ENCODE measurements around the gene BRAF. TPM values are rescaled to one million over a fixed set of nuclear protein-coding genes. Genes with fewer than 3 reads are reported as not detected.
"Not testable (repeated sequence)": the region's sequence is repeated elsewhere in the genome, so short reads cannot be mapped to it uniquely, and the experiment has no call there.

BRAF gene
- total RNA-seq, 1 donor from 2014 or later: 13.0 TPM

DNA sequence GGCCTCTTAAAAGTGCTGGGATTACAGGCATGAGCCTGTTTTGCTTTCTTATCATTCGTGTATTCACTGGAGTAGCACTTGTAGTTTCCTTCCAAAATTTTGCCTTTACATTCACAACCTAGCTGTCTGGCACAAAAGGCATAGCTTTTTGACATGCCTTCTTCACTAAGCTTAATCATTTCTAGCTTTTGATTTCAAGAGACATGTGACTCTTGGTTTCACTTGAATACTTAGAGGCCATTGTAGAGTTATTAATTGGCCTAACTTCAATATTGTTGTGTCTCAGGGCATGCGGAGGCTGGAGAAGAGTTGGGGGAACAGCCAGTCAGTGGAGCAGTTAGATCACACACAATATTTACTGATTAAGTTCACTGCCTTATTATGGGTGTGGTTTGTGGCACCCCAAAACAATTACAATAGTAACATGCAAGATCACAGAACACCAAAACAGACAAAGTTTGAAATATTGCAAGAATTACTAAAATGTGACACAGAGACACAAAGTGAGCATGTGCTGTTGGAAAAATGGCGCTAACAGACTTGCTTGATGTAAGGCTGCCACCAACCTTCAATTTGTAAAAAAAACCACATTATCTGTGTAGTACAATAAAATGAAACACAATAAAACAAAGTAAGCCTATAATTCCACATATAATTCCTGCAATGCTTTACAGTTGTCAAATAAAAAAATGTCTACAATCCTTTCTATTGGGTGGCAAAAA lies 43.1 kb downstream of the BRAF start:
- no peak for DNase-seq (ENCODE audit: low read depth in 2 of 2)

DNA sequence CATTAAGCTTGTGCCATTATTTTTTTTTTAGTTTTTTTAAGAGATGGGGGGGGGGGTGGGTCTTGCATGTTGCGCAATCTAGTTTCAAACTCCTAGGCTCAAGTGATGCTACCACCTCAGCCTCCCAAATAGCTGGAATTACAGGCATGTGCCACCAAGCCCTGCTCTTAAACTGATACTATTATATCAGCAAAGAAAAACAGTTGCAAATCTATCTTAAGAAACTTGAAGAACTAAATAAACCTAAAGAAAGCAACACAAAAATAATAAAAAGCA lies 47.5 kb downstream of the BRAF start:
- no peak for DNase-seq (ENCODE audit: low read depth in 2 of 2)

DNA sequence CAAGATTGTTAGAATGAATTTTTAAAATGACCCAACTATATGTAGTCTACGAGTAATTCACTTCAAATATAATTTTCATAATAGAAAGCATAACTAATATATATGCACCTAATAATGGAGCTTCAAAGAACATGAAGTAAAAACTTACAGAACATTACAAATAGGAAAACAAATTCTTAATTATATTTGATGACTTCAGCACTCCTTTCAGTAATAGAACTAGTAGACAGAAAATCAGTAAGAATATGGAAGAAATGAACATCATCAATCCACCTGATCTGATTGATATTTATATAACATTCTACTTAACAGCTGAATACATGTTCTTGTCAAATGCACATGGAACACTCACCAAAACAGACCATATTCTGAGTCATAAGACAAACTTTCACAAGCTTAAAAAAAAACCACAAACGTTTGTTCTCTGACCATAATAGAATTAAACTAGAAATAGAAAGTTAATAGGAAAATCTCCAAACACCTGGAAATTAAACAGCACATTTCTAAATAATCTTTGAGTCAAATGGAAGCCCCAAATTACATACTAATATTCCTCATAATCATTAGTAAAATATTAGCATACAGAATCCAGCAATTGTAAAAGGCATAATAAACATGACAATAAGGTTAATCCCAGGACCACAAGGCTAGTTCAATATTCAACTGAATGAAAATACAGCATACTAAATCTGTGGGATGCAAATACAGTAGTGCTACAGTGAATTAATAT lies 48.0 kb downstream of the BRAF start:
- peak; percentile 6 to 72 for DNase-seq (ENCODE audit: low read depth in 2 of 2)

DNA sequence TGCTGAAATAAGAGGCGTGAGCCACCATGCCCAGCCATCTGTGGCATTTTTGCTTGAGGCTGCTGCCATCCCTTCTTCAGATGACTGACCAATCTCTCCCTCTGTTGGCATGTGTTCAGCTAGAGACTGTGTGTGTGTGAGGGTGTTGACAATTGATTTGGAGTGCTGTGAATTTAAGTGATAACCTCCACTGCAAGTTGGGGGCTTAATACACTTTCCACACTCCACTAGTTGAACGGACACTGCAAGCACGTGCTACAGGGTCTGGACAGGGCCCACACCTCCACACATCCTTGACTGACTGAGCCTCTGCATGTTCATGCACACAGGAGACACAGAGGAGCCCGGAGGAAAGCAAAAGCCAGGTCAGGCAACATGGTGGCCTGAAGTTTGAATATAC lies 51.3 kb downstream of the BRAF start:
- DNase-seq (ENCODE audit: low read depth in 2 of 2): no peak

DNA sequence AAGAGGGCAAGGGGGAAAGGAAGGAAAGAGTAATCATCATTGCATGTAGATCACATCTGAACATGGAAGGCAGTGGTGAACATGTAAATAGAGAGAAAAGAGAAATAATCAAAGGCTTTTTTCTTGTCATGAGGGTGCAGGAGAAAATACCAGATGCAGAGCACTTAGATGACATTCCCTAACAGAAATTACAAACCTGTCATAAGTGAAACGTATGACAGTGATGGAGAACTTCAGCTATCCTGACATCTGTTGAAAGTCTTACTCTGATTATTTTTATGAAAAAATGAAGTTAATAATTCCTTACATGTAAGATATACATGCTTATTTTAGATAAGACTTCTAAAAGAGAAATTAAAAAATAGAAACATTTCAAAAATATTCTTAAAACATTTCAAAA lies 54.7 kb downstream of the BRAF start:
- no peak for DNase-seq (ENCODE audit: low read depth in 2 of 2)

DNA sequence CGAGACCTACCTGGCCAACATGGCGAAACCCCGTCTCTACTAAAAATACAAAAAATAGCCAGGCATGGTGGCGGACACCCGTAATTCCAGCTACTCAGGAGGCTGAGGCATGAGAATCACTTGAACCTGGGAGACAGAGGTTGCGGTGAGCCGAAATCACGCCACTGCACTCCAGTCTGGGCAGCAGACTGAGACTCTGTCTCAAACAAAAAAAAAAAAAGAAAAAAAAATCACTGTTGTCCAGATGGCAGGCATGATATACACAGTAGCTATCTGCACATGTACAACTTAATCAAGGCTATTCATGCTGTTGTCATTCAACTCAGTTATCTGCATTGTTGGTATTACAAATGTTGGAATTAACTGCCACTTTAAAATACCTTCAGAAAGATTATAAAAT lies 55.3 kb downstream of the BRAF start:
- no peak for DNase-seq (ENCODE audit: low read depth in 2 of 2)

DNA sequence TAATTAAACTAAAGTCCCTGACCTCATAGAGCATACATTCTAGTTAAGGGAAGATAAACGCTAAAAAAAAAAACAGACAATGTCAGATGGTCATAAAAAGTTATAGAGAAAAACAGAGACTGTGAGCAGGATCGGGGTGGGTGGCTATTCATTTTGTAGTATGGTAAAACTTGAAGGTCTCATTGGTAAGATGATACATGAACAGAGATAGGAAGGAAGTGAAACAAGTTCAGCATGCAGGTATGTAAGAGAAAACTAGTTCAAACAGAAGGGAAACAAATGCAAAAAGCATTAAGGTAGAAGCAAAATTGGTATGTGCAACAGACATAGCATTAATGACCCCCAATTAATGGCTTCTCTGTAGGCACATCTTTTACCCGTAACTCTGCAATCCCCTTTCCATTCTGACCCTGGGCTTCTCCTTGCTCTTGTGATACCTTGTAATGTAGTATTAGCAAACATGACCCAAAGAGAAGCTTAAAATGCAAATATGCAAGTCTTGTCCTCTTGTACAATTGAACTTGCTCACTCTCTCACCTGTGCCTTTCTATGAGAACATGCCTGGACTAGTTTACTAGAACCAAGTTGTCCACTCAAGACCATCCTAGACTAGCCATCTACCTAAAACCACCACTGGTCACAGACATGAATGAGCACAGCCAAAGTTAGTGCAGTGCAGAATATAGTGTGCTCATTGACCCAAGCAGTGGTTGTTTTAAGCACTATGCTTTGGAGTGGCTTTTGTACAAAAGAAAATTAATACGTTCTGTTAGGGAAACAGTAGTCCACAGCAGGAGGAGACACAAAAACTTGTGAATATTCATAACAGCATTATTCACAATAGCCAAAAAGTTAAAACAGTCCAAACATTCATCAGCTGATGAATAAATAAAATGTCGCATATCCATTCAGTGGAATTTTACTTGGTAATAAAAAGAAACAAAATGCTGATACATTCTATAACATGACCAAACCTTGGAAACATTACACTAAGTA lies 57.0 kb downstream of the BRAF start:
- no peak for DNase-seq (ENCODE audit: low read depth in 2 of 2)

DNA sequence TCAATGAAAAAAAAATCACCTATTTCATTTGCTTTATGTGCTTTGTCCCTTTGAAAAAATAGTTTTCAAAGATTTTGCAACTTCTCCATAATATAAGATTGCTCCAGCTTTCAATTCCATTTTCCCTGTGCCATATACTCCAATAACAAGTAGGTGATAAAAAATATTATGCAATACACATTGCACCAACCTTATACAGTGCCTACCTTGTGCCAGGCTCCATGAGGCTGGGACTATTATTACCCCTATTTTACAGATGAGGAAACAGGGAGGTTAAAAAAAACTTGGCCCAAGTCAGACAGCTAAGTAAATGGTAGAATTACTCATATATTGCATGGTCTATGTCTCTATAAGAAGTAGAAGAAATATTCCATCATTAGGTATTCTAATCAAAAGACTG lies 57.8 kb downstream of the BRAF start:
- no peak for DNase-seq (ENCODE audit: low read depth in 2 of 2)

DNA sequence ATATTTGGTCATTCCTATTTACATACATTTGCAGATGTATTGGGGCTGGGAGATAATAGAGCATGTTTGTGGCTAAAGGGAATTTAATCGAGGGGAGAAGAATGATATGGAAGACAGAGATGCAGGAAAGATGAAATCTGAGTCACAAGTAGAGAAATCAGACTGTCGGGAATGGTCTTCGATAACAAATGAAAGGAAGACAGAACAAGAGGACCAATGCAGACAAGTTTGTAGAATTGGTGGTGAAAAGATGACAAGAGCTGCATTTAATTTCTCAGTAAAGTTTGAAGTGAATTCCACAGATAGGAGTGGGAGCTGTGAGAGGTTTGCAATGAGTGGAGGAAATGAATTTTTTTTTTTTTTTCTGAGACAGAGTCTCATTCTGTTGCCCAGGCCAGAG lies 60.0 kb downstream of the BRAF start:
- no peak for DNase-seq (ENCODE audit: low read depth in 2 of 2)

DNA sequence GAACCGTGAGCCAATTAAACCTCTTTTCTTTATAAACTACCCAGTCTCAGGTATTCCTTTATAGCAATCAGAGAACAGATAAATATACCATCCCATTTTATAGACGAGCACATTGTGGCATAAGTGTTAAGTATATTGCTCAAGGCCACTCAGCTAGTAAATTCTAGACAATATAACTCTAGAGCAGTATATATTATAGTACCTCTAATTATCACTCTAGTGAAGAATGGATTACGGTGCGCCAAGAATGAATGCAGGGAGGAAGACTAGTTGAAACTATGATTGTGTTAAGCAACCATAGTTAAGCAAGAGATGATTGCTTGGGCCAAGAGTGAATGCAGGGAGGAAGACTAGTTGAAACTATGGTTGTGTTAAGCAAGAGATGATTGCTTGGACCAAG lies 60.9 kb downstream of the BRAF start:
- no peak for DNase-seq (ENCODE audit: low read depth in 2 of 2)

DNA sequence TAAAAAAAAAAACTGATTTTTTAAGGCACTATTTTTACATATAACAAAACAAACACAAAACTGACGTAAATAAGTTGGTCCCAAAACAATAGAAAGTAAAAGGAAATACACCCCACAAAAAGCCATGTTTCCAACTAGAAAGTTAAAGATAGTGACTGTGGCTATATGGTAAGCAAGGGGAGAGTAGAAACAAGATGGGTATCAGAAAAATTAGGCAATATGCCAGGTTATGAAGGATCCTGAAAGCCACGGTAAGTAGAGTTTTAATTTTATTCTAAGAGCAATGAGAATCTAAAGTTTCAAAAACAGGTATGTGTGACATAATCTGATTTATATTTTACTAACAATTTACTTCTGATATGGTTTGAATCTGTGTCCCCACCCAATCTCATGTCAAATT lies 61.5 kb downstream of the BRAF start:
- DNase-seq (ENCODE audit: low read depth in 2 of 2): no peak

DNA sequence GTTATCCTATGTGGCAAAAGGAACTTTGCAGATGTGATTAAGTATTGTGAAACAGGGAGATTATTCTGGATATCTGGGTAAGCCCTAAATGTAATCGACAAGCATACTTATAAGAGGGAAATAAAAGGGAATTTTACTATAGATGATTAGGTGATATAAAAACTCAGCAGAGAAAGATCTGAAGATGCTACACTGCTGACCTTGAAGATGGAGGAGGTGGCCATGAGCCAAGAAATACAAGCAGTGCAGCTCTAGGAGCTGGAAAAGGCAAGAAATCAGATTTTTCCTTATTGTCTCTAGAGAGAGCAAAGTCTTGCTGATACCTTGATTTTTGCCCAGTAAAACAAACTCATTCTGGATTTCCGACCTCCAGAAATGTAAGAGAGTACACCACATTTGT lies 67.7 kb downstream of the BRAF start:
- no peak for DNase-seq (ENCODE audit: low read depth in 2 of 2)

DNA sequence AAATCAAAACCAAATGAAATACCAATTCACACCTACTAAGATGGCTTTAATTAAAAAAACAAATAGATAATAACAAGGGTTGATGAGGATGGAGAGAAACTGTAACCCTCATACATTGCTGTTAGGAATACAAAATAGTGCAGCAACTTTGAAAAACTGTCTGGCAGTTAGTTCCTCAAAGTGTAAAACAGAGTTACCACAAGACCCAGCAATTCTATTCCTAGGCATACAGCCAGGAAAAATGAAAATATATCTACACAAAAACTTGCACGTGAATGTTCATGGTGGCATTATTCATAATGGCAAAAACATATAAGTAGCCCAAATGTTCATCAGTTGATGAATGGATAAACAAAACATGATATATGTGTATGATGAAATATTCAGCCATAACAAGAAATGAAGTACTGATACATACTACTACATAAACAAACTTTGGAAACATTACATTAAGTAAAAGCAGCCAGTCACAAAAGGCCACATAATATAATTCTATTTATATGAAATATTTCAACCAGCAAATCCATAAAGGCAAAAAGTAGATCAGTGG lies 83.5 kb downstream of the BRAF start:
- DNase-seq (ENCODE audit: low read depth in 2 of 2): no peak

DNA sequence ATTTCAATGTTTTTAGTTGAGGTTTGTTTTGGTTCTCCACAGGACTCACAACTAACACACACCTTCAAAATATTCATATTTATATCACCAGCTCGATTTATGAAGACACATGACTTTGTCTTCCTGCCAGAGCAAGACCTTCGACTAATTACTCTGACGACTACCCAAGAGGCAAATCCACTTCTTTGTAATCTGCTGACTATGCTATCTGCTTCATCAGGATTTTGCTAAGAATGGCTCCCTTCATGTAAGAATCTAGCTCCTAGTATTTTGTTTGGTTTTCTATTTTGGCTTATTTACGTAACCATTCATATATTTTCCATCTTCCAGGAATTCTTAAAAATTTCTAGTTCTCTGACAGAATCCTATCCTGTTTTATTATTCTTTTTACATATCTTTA lies 93.0 kb downstream of the BRAF start:
- no peak for DNase-seq (ENCODE audit: low read depth in 2 of 2)

DNA sequence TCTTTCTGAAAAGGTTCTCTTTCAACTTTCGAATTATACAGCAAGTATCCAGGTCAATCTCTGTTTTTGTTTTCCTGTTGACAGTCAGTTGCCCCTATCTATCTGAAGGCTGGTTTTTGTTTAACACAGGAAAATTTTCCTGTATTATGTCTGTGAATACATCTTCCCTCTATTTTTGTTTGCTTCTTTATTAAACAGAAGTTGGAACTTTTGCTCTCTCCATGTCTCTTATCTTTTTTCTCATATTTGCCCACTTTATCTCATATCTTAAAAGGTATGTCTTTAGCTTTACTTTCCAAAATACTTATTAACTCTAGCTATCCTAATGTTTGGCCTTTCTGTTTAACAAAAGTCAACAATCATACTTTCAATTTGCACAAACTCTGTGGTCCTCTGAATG lies 95.0 kb downstream of the BRAF start:
- DNase-seq (ENCODE audit: low read depth in 2 of 2): no peak

DNA sequence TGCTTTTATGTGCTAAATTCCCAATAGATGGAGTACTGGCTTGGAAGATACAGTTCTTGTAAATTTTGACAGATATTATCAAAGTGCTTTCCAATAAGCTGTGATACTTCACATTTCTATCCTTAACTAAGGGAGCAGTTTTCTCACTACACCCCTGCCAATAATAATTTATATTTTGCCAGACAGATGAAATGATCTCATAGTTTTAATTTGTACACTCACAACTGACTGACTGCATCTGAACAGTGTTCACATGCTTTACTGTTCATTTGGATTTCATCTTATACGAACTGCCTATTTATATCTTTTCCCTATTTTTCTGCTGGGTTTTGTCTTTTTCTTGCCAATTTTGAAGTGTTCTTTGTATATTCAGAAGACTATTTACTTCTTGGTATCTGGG lies 96.0 kb downstream of the BRAF start:
- DNase-seq (ENCODE audit: low read depth in 2 of 2): no peak

DNA sequence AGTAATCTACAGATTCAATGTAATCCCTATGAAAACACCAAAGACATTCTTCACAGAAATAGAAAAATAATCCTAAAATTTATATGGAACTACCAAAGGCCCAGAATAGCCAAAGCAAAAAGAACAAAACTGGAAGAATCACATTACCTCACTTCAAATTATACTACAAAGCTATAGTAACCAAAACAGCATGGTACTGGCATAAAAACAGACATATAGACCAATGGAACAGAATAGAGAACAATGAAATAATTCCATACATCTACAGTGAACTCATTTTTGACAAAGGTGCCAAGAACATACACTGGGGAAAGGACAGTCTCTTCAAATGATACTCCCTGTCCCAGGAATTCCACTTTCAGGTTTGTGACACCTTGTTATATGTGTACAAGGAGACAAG lies 107.3 kb downstream of the BRAF start:
- not testable (repeated sequence) for DNase-seq (ENCODE audit: low read depth in 2 of 2)

DNA sequence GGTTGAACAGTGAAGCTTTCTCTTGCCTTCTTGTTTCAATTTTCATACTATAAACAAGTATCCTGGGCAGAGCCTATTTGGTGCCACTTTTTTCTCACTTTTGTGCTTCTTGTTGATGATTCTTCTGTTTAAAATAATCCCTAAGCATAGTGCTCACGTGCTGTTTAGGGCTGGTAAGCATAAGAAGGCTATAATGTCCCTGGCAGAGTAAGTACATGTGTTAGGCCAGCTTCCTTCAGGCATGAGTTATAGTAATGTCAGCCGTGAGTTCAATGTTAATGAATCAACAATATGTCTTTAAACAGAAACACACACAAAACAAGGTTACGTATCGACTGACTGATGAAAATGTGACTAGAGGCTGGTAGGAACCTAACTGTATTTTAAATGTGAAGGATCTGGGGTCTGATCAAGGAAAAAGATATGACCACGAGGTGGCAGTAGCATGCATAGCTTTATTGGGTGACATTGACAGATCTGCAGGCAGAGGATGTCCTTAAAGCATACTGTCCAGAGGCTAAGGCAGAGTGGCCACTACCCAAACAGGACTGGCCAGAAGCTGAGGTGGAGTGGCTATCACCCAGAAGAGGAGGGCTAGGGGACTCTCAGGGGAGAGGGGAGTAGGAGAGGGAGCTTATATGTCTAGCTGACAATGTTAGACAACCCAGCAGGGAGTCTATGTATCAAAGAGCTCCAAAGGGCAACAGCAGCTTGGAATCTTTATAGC lies 113.7 kb downstream of the BRAF start:
- peak; percentile 68 to 75 for DNase-seq (ENCODE audit: low read depth in 2 of 2)

DNA sequence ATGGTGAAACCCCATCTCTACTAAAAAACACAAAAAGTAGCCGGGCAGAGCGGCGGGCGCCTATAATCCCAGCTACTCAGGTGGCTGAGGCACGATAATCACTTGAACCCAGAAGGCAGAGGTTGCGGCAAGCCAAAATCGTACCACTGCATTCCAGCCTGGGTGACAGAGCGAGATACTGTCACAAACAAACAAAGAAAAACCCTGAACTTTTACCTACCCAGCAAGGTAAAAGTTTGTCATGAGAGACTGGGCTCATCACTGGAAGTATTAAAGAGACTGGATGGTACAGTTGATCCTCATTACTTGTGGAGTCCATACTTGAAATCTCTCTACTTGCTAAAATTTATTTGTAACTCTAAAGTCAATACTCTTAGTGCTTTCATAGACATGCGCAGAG lies 114.3 kb downstream of the BRAF start:
- DNase-seq (ENCODE audit: low read depth in 2 of 2): no peak

DNA sequence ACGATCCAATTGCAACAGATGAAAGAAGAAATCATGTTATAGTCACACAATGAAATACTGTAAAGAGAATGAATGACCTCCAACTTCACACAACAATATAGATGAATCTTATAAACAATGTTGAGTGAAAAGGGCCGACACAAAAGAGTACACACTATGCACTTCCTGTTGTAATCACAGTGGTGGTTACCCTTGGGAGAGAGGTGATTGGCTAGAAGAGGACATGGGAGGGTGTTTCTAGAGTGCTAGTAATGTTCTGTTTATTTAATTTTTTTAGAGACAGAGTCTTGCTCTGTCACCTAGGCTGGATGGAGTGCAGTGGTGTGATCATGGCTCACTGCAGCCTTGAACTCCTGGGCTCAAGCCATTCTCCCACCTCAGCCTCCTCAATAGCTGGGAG lies 145.8 kb downstream of the BRAF start:
- DNase-seq (ENCODE audit: low read depth in 2 of 2): peak in 1 of 2 donors; percentile 2

DNA sequence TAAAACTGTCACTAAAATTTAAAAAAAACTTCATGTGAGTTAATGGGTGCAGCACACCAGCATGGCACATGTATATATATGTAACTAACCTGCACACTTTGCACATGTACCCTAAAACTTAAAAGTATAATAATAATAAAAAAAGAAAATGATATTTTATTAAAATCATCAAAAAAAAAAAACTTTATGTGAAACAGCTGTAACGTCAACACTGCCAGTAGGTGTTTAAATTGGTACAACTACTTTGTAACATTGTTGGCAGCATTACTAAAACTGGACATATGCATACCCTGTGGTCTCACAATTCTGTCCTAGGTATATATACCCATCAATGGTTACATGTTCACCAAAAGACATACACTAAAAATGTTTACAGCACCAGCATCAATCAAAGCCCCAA lies 146.2 kb downstream of the BRAF start:
- DNase-seq (ENCODE audit: low read depth in 2 of 2): no peak
